ENCODE measurements around the gene GABRA4. TPM values are rescaled to one million over a fixed set of nuclear protein-coding genes. Genes with fewer than 3 reads are reported as not detected.

Gene GABRA4
- polyA plus RNA-seq, 1 donor = 0.31 TPM

DNA sequence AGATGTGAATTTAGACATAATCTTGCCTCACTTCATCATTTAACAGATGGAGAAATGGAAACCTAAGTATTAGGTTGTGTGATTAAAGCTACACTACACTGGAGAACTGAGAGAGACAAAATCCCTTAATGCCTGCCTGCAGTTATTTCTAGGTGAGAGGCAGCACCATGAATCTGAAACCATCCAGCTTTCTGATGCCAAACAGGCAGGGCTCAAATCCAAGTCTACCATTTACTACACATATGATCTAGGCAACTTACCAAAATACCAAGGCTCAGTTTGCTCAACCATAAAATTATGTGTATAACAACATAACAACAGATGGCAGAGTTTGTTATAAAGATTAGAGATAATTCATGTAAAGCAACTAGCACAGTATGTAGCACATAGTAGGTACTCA, 38.7 kb downstream of the GABRA4 start:
- H3K27me3 ChIP-seq (ENCODE audit: control insufficient read depth, insufficient read depth, low read length) = no peaks in the 10 kb centered on the region
- no peak overlapping the region for H3K4me3 ChIP-seq (ENCODE audit: low read length)
- no peaks in the 10 kb centered on the region for H3K9me3 ChIP-seq (ENCODE audit: control insufficient read depth, low read depth, low read length)
- DNase-seq = no peak
- H3K4me1 ChIP-seq (ENCODE audit: control insufficient read depth, insufficient read depth, low read length) = no peaks in the 10 kb centered on the region
- no peak overlapping the region for H3K27ac ChIP-seq (ENCODE audit: low read length)
- no peaks in the 10 kb centered on the region for H3K36me3 ChIP-seq (ENCODE audit: control insufficient read depth, insufficient read depth, low read length)

DNA sequence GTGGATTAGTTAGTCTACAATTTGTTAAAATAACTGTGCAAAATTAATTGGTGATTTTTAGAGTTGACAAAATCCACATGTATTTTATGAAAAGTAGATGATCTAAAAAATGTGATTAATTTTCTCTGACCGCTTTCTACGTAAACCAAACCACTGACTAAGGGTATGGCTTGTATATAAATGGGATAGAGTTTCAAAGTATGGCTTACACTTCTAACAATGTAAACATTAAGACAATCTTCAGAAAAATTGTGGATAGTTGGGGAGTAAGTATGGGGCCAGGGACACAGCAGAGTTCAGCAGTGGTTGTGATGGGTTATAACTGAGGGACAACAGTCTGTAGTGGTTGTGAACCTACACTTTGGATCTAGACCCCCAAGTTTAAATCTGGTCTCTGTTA, 39.8 kb downstream of the GABRA4 start:
- no peaks in the 10 kb centered on the region for H3K4me1 ChIP-seq (ENCODE audit: control insufficient read depth, insufficient read depth, low read length)
- 69% methylated on average over 2 of the region's 2 CpGs for WGBS (ENCODE audit: insufficient coverage, low lambda C conversion rate)
- no peaks in the 10 kb centered on the region for H3K9me3 ChIP-seq (ENCODE audit: control insufficient read depth, low read depth, low read length)
- H3K27ac ChIP-seq (ENCODE audit: low read length) = no peak overlapping the region
- no peak for DNase-seq
- no peaks in the 10 kb centered on the region for H3K36me3 ChIP-seq (ENCODE audit: control insufficient read depth, insufficient read depth, low read length)
- H3K27me3 ChIP-seq (ENCODE audit: control insufficient read depth, insufficient read depth, low read length) = no peaks in the 10 kb centered on the region
- H3K4me3 ChIP-seq (ENCODE audit: low read length) = no peak overlapping the region

DNA sequence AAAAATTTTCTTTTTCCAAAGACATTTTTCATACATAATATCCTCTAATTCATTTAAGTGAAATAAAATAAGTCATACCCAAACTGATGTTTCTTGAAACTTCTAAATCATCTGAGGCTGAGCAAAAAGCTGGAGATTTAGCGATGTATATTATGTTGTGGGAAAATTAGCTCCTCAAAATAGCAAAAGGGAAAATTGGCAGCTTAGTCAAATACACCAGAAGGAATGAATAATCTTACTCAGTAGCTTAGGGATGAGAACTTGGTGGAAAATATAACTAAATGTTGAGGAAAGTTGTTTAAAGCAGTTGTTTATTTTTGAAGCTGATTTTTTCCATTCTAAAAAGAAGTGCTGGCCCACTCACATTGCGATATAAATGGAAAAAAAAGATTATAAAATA, 40.9 kb downstream of the GABRA4 start:
- H3K27ac ChIP-seq (ENCODE audit: low read length) = no peak overlapping the region
- H3K9me3 ChIP-seq (ENCODE audit: control insufficient read depth, low read depth, low read length) = no peaks in the 10 kb centered on the region
- no peaks in the 10 kb centered on the region for H3K4me1 ChIP-seq (ENCODE audit: control insufficient read depth, insufficient read depth, low read length)
- WGBS (ENCODE audit: insufficient coverage, low lambda C conversion rate) = 80% methylated on average over 1 of the region's 2 CpGs
- H3K27me3 ChIP-seq (ENCODE audit: control insufficient read depth, insufficient read depth, low read length) = no peaks in the 10 kb centered on the region
- DNase-seq = no peak
- H3K4me3 ChIP-seq (ENCODE audit: low read length) = no peak overlapping the region
- no peaks in the 10 kb centered on the region for H3K36me3 ChIP-seq (ENCODE audit: control insufficient read depth, insufficient read depth, low read length)

GRCh38 chr4:46950826-46951225, 42.6 kb downstream of the GABRA4 start:
- no peaks in the 10 kb centered on the region for H3K4me1 ChIP-seq (ENCODE audit: control insufficient read depth, insufficient read depth, low read length)
- DNase-seq = no peak
- H3K9me3 ChIP-seq (ENCODE audit: control insufficient read depth, low read depth, low read length) = no peaks in the 10 kb centered on the region
- H3K27ac ChIP-seq (ENCODE audit: low read length) = no peak overlapping the region
- no peak overlapping the region for H3K4me3 ChIP-seq (ENCODE audit: low read length)
- 83% methylated on average over 1 of the region's 3 CpGs for WGBS (ENCODE audit: insufficient coverage, low lambda C conversion rate)
- H3K27me3 ChIP-seq (ENCODE audit: control insufficient read depth, insufficient read depth, low read length) = no peaks in the 10 kb centered on the region
- H3K36me3 ChIP-seq (ENCODE audit: control insufficient read depth, insufficient read depth, low read length) = no peaks in the 10 kb centered on the region

DNA sequence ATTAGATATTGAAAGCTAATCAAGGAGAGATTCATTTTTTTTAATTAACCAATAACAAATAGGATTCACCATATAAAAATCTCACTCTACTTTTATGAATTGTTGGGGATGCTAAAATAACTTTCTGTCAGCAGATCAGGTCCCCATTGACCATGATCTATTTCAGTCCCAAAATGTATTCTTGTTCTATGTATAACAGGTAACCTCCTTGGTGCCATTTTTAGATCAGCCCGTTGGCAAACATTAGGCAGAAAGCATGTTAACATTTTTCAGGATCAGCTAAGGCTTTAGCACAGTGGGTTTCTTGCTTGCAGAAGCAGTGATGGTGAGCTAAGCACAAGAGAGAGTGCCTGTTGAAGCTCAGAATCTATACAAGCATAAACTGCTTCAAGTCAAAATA, 43.6 kb downstream of the GABRA4 start:
- Histone ChIP-seq H3K4me3 (ENCODE audit: low read length) (no peak overlapping the region), H3K27ac (ENCODE audit: low read length) (no peak overlapping the region), H3K9me3 (ENCODE audit: control insufficient read depth, low read depth, low read length) (no peaks in the 10 kb centered on the region), H3K4me1 (ENCODE audit: control insufficient read depth, insufficient read depth, low read length) (no peaks in the 10 kb centered on the region), H3K36me3 (ENCODE audit: control insufficient read depth, insufficient read depth, low read length) (no peaks in the 10 kb centered on the region), H3K27me3 (ENCODE audit: control insufficient read depth, insufficient read depth, low read length) (no peaks in the 10 kb centered on the region)
- no peak for DNase-seq
- no CpG with 5 or more reads among the region's 1 CpG for WGBS (ENCODE audit: insufficient coverage, low lambda C conversion rate)

DNA sequence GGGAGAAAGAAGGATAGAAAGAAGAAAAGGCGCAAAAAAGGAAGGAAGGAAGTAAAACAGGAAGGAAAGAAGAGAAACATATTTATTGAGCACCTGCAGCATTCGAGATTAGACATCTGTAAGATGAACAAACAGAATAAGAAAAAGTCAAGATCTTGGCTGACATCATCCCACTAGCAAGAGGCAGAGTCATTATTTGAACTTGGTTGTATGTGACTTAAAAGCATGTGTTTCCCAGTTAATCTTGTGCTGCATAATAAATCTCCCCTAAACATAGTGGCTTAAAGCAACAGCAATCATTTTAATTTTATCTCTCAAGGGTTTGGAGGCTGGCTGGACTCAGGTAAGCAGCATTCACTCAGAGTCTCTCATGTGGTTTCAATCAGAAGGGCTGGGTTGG, 45.8 kb downstream of the GABRA4 start:
- H3K27me3 ChIP-seq (ENCODE audit: control insufficient read depth, insufficient read depth, low read length) = no peaks in the 10 kb centered on the region
- 52% methylated on average over 2 of the region's 2 CpGs for WGBS (ENCODE audit: insufficient coverage, low lambda C conversion rate)
- no peaks in the 10 kb centered on the region for H3K4me1 ChIP-seq (ENCODE audit: control insufficient read depth, insufficient read depth, low read length)
- H3K4me3 ChIP-seq (ENCODE audit: low read length) = no peak overlapping the region
- H3K36me3 ChIP-seq (ENCODE audit: control insufficient read depth, insufficient read depth, low read length) = no peaks in the 10 kb centered on the region
- no peak overlapping the region for H3K27ac ChIP-seq (ENCODE audit: low read length)
- no peak for DNase-seq
- no peaks in the 10 kb centered on the region for H3K9me3 ChIP-seq (ENCODE audit: control insufficient read depth, low read depth, low read length)

DNA sequence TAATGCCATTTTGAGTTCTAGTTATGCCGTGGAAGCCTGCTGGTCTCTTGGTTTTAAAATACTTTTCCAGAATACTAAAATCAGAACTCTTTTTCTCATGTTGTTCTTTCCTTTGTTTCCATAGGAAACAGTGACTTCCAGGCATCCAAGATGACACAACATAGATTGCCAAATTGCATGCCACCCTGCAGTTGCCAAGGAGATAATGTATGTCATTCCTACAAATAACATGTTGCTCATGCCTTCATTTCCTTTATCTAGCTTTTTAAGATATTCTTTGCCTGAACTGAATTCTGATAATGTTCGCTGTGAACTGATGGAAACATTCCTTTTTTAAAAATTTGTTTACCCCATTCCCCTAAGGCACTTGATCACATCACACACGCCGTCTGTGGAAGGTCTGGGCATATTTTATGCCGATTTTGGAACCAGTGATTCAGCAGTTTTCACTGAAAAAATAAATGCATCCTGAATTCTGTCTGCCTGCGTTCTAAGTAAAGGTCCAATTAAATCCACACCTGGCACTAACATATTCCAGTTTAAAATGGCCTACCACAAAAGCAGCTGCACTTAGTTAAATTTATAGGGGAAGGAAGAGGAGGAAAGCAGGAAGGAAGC, 46.4 kb downstream of the GABRA4 start:
- no peaks in the 10 kb centered on the region for H3K4me1 ChIP-seq (ENCODE audit: control insufficient read depth, insufficient read depth, low read length)
- DNase-seq = no peak
- 92% methylated on average over 2 of the region's 6 CpGs for WGBS (ENCODE audit: insufficient coverage, low lambda C conversion rate)

DNA sequence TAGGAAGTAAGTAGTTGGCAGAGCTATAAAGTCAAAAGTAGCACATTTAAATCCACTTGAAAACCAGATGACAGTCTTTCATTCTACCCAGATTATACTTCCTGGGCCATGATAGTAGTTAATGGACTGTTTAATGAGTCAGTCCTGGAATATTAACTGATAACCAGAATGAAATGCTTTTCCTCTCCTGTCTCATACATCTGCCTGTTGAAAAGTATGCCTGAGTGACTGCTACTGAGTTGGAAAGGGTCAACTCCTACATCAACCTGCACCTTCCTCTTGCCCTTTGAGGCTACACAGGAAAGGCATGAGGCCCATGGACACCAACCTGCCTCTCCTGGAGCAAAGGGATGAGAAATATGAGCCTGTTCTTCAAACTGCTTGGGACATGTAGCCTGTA, 48.3 kb downstream of the GABRA4 start:
- Histone ChIP-seq H3K9me3 (ENCODE audit: control insufficient read depth, low read depth, low read length) (no peaks in the 10 kb centered on the region), H3K4me3 (ENCODE audit: low read length) (no peak overlapping the region), H3K36me3 (ENCODE audit: control insufficient read depth, insufficient read depth, low read length) (no peaks in the 10 kb centered on the region), H3K27me3 (ENCODE audit: control insufficient read depth, insufficient read depth, low read length) (no peaks in the 10 kb centered on the region), H3K27ac (ENCODE audit: low read length) (no peak overlapping the region), H3K4me1 (ENCODE audit: control insufficient read depth, insufficient read depth, low read length) (no peaks in the 10 kb centered on the region)
- DNase-seq = no peak

More for the DNA sequence above, 46.4 kb downstream of the GABRA4 start:
- no peaks in the 10 kb centered on the region for H3K27me3 ChIP-seq (ENCODE audit: control insufficient read depth, insufficient read depth, low read length)
- no peak overlapping the region for H3K27ac ChIP-seq (ENCODE audit: low read length)
- H3K36me3 ChIP-seq (ENCODE audit: control insufficient read depth, insufficient read depth, low read length) = no peaks in the 10 kb centered on the region
- H3K9me3 ChIP-seq (ENCODE audit: control insufficient read depth, low read depth, low read length) = no peaks in the 10 kb centered on the region
- H3K4me3 ChIP-seq (ENCODE audit: low read length) = no peak overlapping the region

DNA sequence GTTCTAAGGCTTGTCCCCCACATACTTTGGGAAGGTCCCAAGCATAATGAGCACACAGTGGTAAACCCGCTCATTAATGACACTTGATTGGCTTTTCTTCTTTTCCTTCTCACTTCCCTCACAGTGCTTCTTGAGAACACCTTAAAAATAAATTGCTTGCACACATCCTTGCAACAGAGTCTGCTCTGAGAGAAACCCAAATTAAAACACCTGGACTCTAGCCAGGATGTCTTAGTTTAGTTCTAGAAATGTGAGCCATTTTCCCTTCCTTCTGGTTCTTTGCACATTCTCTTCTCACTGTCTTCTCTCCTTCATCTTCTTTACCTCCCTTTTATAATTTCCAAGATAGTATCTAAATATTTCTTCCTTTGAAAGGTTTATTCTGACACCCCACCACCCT, 49.0 kb downstream of the GABRA4 start:
- WGBS (ENCODE audit: insufficient coverage, low lambda C conversion rate) = no CpG with 5 or more reads among the region's 1 CpG
- Histone ChIP-seq H3K27me3 (ENCODE audit: control insufficient read depth, insufficient read depth, low read length) (no peaks in the 10 kb centered on the region), H3K27ac (ENCODE audit: low read length) (no peak overlapping the region), H3K4me1 (ENCODE audit: control insufficient read depth, insufficient read depth, low read length) (no peaks in the 10 kb centered on the region), H3K9me3 (ENCODE audit: control insufficient read depth, low read depth, low read length) (no peaks in the 10 kb centered on the region), H3K36me3 (ENCODE audit: control insufficient read depth, insufficient read depth, low read length) (no peaks in the 10 kb centered on the region), H3K4me3 (ENCODE audit: low read length) (no peak overlapping the region)
- no peak for DNase-seq

GRCh38 chr4:46937493-46937892, 55.9 kb downstream of the GABRA4 start:
- 100% methylated on average over 1 of the region's 1 CpG for WGBS (ENCODE audit: insufficient coverage, low lambda C conversion rate)

GRCh38 chr4:46934726-46935125, 58.7 kb downstream of the GABRA4 start:
- no peak overlapping the region for H3K27ac ChIP-seq (ENCODE audit: low read length)
- WGBS (ENCODE audit: insufficient coverage, low lambda C conversion rate) = 60% methylated on average over 1 of the region's 2 CpGs
- H3K9me3 ChIP-seq (ENCODE audit: control insufficient read depth, low read depth, low read length) = no peaks in the 10 kb centered on the region
- H3K36me3 ChIP-seq (ENCODE audit: control insufficient read depth, insufficient read depth, low read length) = no peaks in the 10 kb centered on the region
- H3K4me3 ChIP-seq (ENCODE audit: low read length) = no peak overlapping the region
- peak; percentile 8 to 60 for DNase-seq
- H3K4me1 ChIP-seq (ENCODE audit: control insufficient read depth, insufficient read depth, low read length) = peaks cover 9% of the 10 kb centered on the region
- H3K27me3 ChIP-seq (ENCODE audit: control insufficient read depth, insufficient read depth, low read length) = no peaks in the 10 kb centered on the region

More at GRCh38 chr4:46937493-46937892, 55.9 kb downstream of the GABRA4 start:
- Histone ChIP-seq H3K27me3 (ENCODE audit: control insufficient read depth, insufficient read depth, low read length) (no peaks in the 10 kb centered on the region), H3K4me3 (ENCODE audit: low read length) (no peak overlapping the region), H3K27ac (ENCODE audit: low read length) (no peak overlapping the region), H3K4me1 (ENCODE audit: control insufficient read depth, insufficient read depth, low read length) (no peaks in the 10 kb centered on the region), H3K36me3 (ENCODE audit: control insufficient read depth, insufficient read depth, low read length) (no peaks in the 10 kb centered on the region), H3K9me3 (ENCODE audit: control insufficient read depth, low read depth, low read length) (no peaks in the 10 kb centered on the region)
- DNase-seq = no peak

Data from large intestine (tissue), 3 donors.